GM12865 (cell line): ENCODE results near the gene TPD52L2.

Experiments used
- DNase-seq: peaks from one replicate; pipeline ENCODE4 v3.0.0; 2010; ENCODE audit warnings: low read depth
- H3K4me3 ChIP-seq: 2 replicates; pipeline ENCODE4 v1.5.1; 2011; ENCODE audit warnings: mild to moderate bottlenecking, low read depth, low read length, control low read depth
- CTCF ChIP-seq: IDR thresholded peaks from 2 replicates; pipeline ENCODE4 v1.5.1; 2011; ENCODE audit warnings: low read length, control low read depth, low read depth, inconsistent platforms; ENCODE audit not compliant: insufficient read depth; ENCODE audit errors: missing control alignments

TPD52L2 gene

GRCh38 chr20:63859166-63859699 lies 5.8 kb upstream of the TPD52L2 start:
- TF ChIP-seq CTCF: no peak
- H3K4me3 ChIP-seq: no peak overlapping the region

GRCh38 chr20:63860325-63861051 lies 4.6 kb upstream of the TPD52L2 start:
- TF ChIP-seq CTCF: no peak
- no peak for DNase-seq
- no peak overlapping the region for H3K4me3 ChIP-seq

More at GRCh38 chr20:63859166-63859699, 5.8 kb upstream of the TPD52L2 start:
- no peak for DNase-seq

GRCh38 chr20:63861365-63861934 lies 3.6 kb upstream of the TPD52L2 start, which contains the start of gene ABHD16B:
ABHD16B (plus strand) TSS chr20:63861498; CDS start chr20:63861541, 43 bp downstream.
- no peak for TF ChIP-seq CTCF
- no peak for DNase-seq
- no peak within 1 kb of the TSS for H3K4me3 ChIP-seq

- TF ChIP-seq CTCF: no peak
- no peak overlapping the region for H3K4me3 ChIP-seq
- DNase-seq: no peak
These were observed 2.8 kb upstream of the TPD52L2 start for GRCh38 chr20:63861981-63862901.

- DNase-seq: no peak
- peak overlapping the region; percentile 94 for H3K4me3 ChIP-seq
- TF ChIP-seq CTCF: no peak
These were observed 1.9 kb upstream of the TPD52L2 start for GRCh38 chr20:63863021-63863797.
